GM13977 (cell line): ENCODE data around the gene CIB2.

Experiments used
- DNase-seq: peaks from one replicate; pipeline ENCODE4 v3.0.0; 2012; ENCODE audit warnings: low spot score
- CTCF ChIP-seq: IDR thresholded peaks from 2 replicates; pipeline ENCODE4 v1.5.1; 2012; ENCODE audit warnings: mild to moderate bottlenecking, control low read depth; ENCODE audit not compliant: insufficient read depth; ENCODE audit errors: extremely low read depth, missing control alignments
- in situ Hi-C: fragments of 300-500 bp; cut with MboI; formaldehyde crosslinking; loops from one replicate; pipeline ENCODE4 v1.12.0; 2022; ENCODE audit warnings: low sequenced_read_pairs, low pct_unique_long_range_greater_than_20kb, mixed read lengths, inconsistent platforms; ENCODE audit not compliant: unreplicated experiment

Gene CIB2

GRCh38 chr15:78069052-78069414, 62.2 kb downstream of the CIB2 start:
- no peak for DNase-seq
- peak; percentile 37 for TF ChIP-seq CTCF
- in situ Hi-C loops: no loop called here

- no peak for DNase-seq
- in situ Hi-C loops: no loop called here
- no peak for TF ChIP-seq CTCF
Observed at GRCh38 chr15:78067328-78068228, 63.7 kb downstream of the CIB2 start.

- no peak for TF ChIP-seq CTCF
- in situ Hi-C loops: no loop called here
- peak; percentile 67 for DNase-seq
Observed at GRCh38 chr15:78065973-78066946, 65.0 kb downstream of the CIB2 start.

GRCh38 chr15:78065284-78065872, 65.9 kb downstream of the CIB2 start:
- in situ Hi-C loops: no loop called here

GRCh38 chr15:78064544-78064943, 66.7 kb downstream of the CIB2 start:
- TF ChIP-seq CTCF: no peak
- no peak for DNase-seq
- in situ Hi-C loops: no loop called here

More at GRCh38 chr15:78065284-78065872, 65.9 kb downstream of the CIB2 start:
- no peak for TF ChIP-seq CTCF
- DNase-seq: no peak

- DNase-seq: no peak
- no peak for TF ChIP-seq CTCF
- in situ Hi-C loops: no loop called here
Observed at GRCh38 chr15:78063970-78064385, 67.3 kb downstream of the CIB2 start.
